Measurements from ENCODE around the gene EIF4E2.
"Not testable (repeated sequence)": the region's sequence is repeated elsewhere in the genome, so short reads cannot be mapped to it uniquely, and the experiment has no call there.

EIF4E2 gene

DNA sequence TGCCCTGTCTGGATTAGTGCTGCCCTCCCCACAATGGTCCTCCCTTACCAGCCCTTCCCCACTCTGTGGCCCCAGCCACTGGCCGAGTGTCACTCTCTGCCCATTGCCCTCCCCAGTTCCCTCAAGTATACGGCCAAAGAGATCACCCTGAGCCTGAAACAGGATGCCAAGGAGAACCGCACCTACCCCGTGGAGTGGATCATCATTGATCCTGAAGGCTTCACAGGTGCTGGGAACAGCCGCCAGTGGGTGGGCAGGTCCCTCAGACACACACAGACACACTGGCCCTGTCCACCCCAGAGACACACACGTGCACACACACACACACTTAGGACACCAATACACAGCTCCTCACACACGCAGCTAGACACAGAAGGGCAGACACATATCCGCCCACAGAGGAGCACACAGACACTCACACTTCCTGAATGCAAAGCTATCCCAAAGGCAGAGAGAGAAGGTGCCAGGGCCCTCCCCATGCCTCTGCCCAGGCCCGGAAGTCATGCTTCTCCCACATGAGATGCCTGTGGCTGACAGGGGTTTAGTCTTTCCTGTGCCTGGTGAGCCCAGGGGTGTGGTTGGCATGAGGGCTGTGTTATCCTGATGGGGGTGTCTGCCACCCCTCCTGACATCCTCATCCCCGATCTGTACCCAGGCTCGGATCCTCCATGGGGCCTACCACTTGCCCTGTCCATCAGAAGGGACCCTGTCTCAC is 21.6 kb upstream of the EIF4E2 start:
- Mint-ChIP-seq H3K9me3 (no peaks in the 10 kb centered on the region), H3K27ac (peak overlapping the region in 1 of 2 donors; percentile 3), H3K27me3 (peaks cover 74% of the 10 kb centered on the region), H3K4me1 (peaks cover 22% of the 10 kb centered on the region), H3K4me3 (peak overlapping the region in 1 of 2 donors; percentile 6)
- ATAC-seq (peak; percentile 21), DNase-seq (no peak)

DNA sequence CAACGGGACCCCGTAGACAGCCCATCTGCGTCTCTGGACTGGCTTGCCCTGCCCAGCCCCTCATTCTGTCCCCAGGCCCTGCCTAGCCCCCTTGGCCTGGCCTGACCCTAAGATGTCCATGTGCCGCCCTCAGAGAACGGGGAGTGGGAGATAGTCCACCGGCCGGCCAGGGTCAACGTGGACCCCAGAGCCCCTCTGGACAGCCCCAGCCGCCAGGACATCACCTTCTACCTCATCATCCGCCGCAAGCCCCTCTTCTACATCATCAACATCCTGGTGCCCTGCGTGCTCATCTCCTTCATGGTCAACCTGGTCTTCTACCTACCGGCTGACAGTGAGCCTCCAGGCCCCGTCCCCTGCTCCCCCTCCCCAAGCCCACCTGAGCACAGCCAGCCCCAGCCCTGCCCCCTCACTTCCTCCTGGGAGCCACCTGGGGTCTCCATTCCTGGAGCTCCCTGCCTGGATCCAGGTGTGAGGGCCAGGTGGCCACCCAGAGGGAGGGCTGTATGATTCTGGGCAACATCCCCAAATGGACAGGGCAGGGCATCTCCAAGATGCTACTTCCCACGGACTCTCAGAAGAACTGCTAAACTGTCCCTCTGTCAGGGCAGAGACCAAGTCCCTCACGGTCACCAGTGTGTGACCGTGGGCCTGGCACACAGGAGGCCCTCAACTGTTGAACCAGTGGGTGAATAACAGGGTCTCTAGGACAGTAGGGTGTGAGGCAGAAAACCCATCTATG is 20.5 kb upstream of the EIF4E2 start:
- Mint-ChIP-seq H3K4me1 (peaks cover 15% of the 10 kb centered on the region), H3K4me3 (no peak overlapping the region), H3K9me3 (no peaks in the 10 kb centered on the region), H3K27me3 (peaks cover 67% of the 10 kb centered on the region), H3K27ac (no peak overlapping the region)
- no peak for DNase-seq
- ATAC-seq: no peak

DNA sequence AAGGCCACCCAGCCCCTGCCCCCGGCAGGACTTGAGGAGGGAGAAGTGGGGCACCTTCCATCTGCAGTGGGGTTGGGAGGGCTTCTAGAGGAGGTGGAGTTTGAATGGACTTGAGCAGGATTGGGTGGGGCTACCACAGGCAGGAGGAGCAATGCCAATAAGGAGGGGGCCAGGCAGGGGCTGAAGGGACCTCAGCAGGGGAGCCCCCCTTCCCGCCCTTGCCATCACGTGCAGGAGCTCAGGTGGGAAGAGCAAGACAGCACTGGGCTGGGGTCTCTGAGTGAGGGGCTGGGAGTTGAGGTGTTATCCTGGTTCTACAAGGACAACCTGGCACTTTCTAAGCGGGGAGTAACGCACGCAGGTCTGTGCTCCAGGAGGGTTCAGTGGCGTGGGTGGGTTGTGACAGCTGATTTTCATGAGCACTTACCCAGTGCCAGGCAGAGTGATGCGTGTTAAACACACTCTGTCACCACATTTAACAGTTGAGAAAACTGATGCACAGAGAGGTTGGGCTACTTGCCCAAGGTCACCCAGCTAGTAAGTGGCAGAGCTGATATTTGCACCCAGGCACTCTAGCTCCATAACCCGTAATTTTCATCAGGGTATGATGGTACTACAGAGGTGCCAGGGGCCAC is 19.7 kb upstream of the EIF4E2 start:
- peaks cover 73% of the 10 kb centered on the region for H3K27me3 Mint-ChIP-seq
- DNase-seq (no peak), ATAC-seq (no peak)
- no peaks in the 10 kb centered on the region for H3K9me3 Mint-ChIP-seq
- H3K4me3 Mint-ChIP-seq: no peak overlapping the region
- peaks cover 15% of the 10 kb centered on the region for H3K4me1 Mint-ChIP-seq
- peak overlapping the region in 1 of 2 donors; percentile 92 for H3K27ac Mint-ChIP-seq

DNA sequence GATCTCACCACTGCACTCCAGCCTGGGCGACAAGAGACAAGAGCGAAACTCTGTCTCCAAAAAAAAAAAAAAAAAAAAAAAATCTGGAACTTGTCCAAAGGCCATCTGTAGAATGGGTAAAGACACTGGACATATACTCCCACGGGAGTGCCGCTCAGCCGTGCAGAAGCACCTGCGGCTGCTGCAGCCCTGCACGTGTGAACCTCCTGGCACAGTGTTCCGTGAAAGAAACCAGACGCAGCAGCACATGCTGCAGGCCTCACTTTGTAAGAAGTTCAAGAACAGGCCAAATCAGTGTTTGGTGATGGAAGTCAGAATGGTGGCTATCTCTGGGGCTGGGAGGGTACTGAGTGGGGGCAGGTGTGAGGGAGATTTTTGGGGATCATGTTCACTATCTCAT is 18.1 kb upstream of the EIF4E2 start:
- Mint-ChIP-seq H3K9me3 (no peaks in the 10 kb centered on the region), H3K27ac (no peak overlapping the region), H3K4me1 (peaks cover 15% of the 10 kb centered on the region), H3K4me3 (no peak overlapping the region), H3K27me3 (peaks cover 69% of the 10 kb centered on the region)
- ATAC-seq (no peak), DNase-seq (no peak)

DNA sequence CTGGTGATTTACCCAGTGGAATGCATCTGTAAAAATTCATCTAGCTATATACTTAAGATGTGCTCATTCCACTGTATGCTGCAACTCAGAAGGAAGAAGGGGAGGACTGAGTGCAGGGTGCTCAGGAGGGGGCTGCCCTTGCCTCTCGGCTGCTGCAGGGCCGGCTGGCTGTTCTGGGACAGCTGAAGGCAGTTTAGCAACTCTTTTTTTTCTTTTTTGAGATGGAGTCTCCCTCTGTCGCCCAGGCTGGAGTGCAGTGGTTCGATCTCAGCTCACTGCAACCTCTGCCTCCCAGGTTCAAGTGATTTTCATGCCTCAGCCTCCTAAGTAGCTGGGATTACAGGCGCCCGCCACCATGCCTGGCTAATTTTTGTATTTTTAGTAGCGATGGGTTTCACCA is 17.7 kb upstream of the EIF4E2 start:
- not testable (repeated sequence) for H3K9me3 Mint-ChIP-seq, DNase-seq, ATAC-seq, H3K4me3 Mint-ChIP-seq, H3K27ac Mint-ChIP-seq
- H3K4me1 Mint-ChIP-seq: peaks cover 15% of the 10 kb centered on the region
- H3K27me3 Mint-ChIP-seq: peaks cover 69% of the 10 kb centered on the region

DNA sequence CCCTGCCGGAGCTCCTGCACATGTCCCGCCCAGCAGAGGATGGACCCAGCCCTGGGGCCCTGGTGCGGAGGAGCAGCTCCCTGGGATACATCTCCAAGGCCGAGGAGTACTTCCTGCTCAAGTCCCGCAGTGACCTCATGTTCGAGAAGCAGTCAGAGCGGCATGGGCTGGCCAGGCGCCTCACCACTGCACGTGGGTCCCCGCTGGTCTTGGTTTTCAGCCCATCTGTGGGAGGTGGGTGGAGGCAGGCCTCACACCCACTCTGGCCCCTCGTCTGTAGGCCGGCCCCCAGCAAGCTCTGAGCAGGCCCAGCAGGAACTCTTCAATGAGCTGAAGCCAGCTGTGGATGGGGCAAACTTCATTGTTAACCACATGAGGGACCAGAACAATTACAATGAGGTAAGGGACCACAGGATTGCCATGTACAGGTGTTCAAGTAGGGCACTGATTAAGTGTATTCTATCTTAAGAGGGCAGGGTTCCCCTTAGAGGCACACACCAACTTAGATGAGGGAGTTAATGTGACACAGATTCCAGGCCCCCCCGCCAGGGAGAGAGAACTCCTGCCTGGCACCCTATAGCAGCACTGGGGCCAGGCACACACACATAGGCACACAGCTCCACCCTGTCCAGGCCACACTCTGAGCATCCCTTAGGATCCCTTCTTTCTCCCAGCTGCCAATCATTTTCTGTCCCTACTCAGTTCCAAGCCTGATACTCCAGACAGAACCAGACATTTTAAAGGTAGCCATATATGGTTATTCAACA is 16.4 kb upstream of the EIF4E2 start:
- Mint-ChIP-seq H3K9me3 (no peaks in the 10 kb centered on the region), H3K4me1 (peaks cover 14% of the 10 kb centered on the region), H3K27ac (no peak overlapping the region), H3K27me3 (peaks cover 69% of the 10 kb centered on the region), H3K4me3 (no peak overlapping the region)
- DNase-seq (no peak), ATAC-seq (no peak)

DNA sequence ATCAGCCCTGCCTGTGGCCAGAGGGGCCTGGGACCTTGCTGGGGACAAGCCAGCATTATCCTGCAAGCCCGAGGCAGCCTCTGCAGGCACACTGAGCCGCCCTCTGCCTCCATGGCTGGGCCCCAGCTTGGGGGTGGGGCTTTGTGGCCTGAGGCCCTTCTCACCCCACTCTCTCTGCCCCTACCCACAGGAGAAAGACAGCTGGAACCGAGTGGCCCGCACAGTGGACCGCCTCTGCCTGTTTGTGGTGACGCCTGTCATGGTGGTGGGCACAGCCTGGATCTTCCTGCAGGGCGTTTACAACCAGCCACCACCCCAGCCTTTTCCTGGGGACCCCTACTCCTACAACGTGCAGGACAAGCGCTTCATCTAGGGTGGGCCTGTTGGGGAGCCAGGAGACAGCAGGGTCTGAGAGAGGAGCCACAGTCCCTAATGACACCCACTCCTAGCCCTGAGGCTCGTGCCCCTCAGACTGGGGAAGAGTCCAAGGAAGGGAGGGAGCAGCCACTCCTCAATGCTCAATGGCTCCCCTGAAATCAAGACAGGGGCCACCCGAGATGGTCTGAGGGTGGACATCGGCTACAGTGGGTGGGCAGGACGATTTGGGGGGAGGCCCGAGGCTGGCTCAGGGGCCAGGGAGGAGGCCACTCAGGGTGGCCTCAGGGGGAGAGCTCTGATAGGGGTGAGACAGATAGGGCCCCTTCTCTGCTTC is 15.4 kb upstream of the EIF4E2 start:
- ATAC-seq (no peak), DNase-seq (no peak)
- Mint-ChIP-seq H3K4me1 (peaks cover 14% of the 10 kb centered on the region), H3K9me3 (no peaks in the 10 kb centered on the region), H3K27ac (no peak overlapping the region), H3K4me3 (no peak overlapping the region), H3K27me3 (peaks cover 64% of the 10 kb centered on the region)

DNA sequence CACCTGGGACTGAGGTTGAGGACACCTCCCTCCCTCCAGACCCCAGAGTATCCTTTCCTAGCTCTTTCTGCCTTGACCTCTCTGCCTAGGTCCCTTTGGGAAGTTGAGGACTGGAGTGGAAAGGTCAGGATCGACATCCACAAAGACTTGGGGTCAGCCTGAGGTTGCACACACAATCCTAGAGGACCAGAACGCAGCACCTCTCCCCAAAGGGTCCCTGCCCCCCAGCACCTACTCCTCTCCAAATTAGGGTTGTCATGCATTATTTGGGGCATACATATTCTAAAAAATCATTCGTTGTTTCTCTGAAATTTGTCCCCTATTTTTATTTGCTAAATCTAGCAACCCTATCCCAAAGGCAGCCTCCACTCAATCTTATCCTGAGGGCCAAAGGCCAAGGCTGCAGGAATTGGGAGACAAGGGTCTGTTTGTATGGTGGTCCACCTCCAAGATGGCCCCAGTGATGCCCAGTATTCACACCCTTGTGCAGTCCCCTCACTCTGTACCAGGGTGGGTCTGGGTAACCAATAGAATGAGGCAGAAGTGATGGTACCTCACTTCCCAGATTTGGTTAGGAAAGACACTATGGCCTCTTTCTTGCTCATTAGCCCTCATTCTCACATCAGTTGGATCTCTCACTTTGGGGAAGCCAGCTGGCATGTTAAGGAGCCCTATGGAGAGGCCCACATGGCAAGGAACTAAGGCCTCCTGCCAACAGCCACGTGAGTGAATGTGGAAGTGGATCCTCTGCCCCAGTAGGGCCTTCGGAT is 14.5 kb upstream of the EIF4E2 start:
- no peak overlapping the region for H3K27ac Mint-ChIP-seq
- peaks cover 55% of the 10 kb centered on the region for H3K27me3 Mint-ChIP-seq
- DNase-seq: no peak

DNA sequence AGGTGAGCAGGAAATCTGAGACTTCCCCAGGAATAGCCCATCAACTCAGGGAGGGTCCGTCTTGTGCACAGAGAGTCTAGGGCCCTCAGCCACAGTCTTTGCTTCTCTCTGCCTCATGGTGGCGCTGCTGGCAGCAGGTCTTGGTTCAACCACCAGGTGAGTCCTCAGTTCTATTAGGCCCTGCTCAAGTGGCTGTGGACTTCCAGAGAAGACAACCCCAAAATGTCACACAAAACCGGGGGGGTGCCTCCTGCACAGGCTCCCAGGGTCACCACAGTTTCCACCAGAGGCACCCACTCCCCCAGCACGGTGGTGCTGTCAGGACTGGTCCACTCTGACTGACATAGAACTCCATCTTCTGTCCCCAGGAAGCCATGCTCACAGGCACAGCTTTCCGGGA is 13.4 kb upstream of the EIF4E2 start:
- peaks cover 49% of the 10 kb centered on the region for H3K27me3 Mint-ChIP-seq
- peaks cover 20% of the 10 kb centered on the region for H3K4me1 Mint-ChIP-seq
- DNase-seq (no peak), ATAC-seq (peak; percentile 27)
- H3K27ac Mint-ChIP-seq: no peak overlapping the region
- H3K4me3 Mint-ChIP-seq: no peak overlapping the region
- no peaks in the 10 kb centered on the region for H3K9me3 Mint-ChIP-seq

More for the DNA sequence above, 14.5 kb upstream of the EIF4E2 start:
- Mint-ChIP-seq H3K9me3 (no peaks in the 10 kb centered on the region), H3K4me3 (no peak overlapping the region), H3K4me1 (peaks cover 14% of the 10 kb centered on the region)
- no peak for ATAC-seq

DNA sequence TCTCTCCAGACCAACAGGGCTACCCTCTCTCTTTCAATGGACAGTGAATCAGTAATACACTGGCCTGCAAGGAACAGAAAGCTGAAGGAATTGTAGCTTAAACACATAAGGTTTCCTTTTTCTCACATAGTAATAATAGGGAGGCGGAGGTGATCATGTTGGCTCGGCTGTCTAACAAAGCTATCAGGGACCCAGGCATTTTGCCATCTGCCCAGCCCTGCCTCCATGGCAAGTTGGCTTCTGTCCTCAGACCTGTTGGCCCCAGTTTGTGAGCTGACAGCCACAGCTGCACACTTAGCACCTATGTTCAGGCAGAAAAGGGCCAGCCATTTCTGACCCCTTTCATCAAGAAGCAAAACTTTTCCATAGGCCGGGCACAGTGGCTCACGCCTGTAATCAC is 13.0 kb upstream of the EIF4E2 start:
- Mint-ChIP-seq H3K9me3 (no peaks in the 10 kb centered on the region), H3K27ac (peak overlapping the region in 1 of 2 donors; percentile 48), H3K27me3 (peaks cover 47% of the 10 kb centered on the region), H3K4me3 (no peak overlapping the region), H3K4me1 (peaks cover 20% of the 10 kb centered on the region)
- no peak for ATAC-seq
- DNase-seq: no peak

DNA sequence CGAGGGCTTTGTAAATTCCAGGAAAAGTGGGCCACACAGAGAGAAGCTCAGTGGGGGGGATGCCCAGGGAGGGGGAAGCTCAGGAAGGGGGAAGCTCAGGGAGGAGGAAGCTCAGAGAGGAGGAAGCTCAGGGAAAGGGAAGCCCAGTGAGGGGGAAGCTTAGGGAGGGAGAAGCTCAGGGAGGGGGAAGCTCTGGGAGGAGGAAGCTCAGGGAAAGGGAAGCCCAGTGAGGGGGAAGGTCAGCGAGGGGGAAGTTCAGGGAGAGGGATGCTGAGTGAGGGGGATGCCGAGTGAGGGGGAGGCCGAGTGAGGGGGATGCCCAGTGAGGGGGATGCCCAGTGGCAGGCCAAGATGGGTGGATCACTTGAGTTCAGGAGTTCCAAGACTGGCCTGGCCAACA is 11.8 kb upstream of the EIF4E2 start:
- no peak for ATAC-seq
- Mint-ChIP-seq H3K9me3 (no peaks in the 10 kb centered on the region), H3K27me3 (peaks cover 35% of the 10 kb centered on the region), H3K4me1 (peaks cover 20% of the 10 kb centered on the region), H3K27ac (peak overlapping the region in 1 of 2 donors; percentile 76), H3K4me3 (no peak overlapping the region)
- no peak for DNase-seq

DNA sequence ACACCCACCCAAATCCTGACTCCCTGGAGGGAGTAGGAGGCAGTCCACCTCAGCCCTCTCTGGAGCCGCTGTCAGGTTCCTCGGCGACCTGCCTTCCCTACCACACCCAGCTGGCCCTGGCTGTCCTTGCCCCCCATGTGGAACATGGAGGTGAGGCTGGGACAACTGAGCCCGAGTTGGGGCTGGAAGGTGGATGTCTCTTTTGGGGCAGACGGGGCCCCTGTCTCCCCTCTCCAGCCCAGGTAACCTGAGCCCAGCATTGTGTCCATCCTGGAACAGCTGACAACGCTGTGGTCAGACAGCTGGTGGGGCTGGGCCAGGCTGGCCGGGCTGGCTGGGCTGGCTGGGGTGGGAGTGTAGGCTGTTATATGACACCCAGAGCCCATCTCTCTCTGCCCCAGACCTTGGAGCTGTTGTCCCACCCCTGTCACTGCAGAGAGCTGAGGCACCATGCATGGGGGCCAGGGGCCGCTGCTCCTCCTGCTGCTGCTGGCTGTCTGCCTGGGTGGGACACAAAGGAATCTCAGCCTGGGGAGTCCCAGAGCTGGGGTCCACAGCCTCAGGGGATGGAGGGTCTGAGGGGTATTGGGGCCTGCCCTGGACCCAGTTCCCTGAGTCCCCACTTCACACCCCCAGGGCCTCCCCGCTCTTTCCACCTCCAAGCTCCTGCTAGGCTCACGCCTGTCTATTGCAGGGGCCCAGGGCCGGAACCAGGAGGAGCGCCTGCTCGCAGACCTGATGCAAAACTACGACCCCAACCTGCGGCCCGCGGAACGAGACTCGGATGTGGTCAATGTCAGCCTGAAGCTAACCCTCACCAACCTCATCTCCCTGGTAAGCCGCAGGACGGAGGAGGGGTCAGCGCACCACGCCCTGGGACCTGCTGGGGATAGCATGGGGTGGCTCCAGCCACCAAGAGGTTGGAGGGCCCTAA is 10.9 kb upstream of the EIF4E2 start, which contains the start of gene CHRNG:
Gene CHRNG (plus strand): TSS at position 395 of the 934 bp plus-strand sequence. CDS start 56 bp downstream, at position 451.
- H3K4me3 Mint-ChIP-seq: no peak within 1 kb of the TSS
- peaks cover 30% of the 10 kb centered on the region for H3K27me3 Mint-ChIP-seq
- H3K27ac Mint-ChIP-seq: peak within 1 kb of the TSS in 1 of 2 donors; percentile 76
- DNase-seq (no peak), ATAC-seq (peak; percentile 24)
- peaks cover 20% of the 10 kb centered on the region for H3K4me1 Mint-ChIP-seq
- H3K9me3 Mint-ChIP-seq: no peaks in the 10 kb centered on the region

DNA sequence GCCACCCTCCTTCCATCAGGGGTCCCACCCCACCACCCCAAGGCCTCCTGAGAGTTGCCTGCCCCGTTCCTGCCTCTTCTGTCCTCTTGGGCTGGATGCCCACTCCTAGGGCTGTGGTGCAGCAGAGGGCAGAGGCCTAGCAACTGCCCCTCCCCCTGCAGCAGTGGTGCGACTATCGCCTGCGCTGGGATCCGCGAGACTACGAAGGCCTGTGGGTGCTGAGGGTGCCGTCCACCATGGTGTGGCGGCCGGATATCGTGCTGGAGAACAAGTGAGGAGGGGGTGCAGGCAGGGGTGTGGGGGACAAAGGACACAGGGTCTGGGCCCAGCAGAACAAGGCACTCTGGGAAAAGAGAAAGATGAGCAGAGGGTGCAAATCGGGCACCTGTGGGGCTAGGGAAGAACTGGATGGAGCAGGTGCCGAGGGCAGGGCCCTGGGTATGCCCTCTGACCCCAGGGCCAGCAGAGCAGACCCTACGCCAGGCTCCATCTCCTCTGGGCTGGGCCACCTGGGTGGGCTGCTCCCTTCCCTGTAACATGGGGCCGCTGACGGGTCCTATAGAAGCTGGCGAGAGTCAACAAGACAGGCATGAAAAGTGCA is 9.9 kb upstream of the EIF4E2 start:
- Mint-ChIP-seq H3K27me3 (peaks cover 23% of the 10 kb centered on the region), H3K4me3 (no peak overlapping the region), H3K4me1 (peaks cover 20% of the 10 kb centered on the region), H3K9me3 (no peaks in the 10 kb centered on the region), H3K27ac (peak overlapping the region in 1 of 2 donors; percentile 9)
- DNase-seq (no peak), ATAC-seq (peak; percentile 8)

Measured in stimulated activated naive CD8-positive, alpha-beta T cell treated with anti-CD3 and anti-CD28 coated beads, Interleukin-15, amount 100 ng/mL, for 72 hours (primary cell).